CD4-positive, alpha-beta T cell treated with Interleukin-15 for 4 hours (primary cell): Measurements from ENCODE around the gene ITCH.
"Not testable (repeated sequence)": the region's sequence is repeated elsewhere in the genome, so short reads cannot be mapped to it uniquely, and the experiment has no call there.

Experiments
- DNase-seq: peaks from one replicate; pipeline ENCODE4 v3.0.0-alpha.2; 2020; ENCODE audit warnings: low spot score

ITCH gene

GRCh38 chr20:34458631-34459030 lies 95.6 kb downstream of the ITCH start:
- DNase-seq, result no peak

- no peak for DNase-seq
Observed at GRCh38 chr20:34459209-34459897, 96.3 kb downstream of the ITCH start.

- DNase-seq, result no peak
Observed at GRCh38 chr20:34461779-34462087, 98.7 kb downstream of the ITCH start.

DNA sequence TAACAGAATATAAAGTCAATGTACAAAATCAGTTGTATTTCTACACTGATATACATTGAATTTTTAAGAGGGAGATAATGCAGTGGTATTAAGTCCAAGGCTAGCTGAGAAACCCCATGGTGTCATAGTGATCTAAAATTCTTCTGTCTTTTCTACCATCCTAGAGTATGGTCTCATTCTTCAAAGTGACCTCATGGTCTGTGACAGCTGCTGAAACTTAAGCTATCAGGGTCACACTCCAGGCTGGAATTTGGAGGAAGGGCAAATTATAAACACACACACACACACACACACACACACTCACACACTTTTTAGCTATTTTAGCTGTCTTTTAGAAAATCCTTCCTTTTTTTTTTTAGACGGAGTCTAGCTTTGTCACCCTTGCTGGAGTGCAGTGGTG lies 105.9 kb downstream of the ITCH start:
- no peak for DNase-seq

DNA sequence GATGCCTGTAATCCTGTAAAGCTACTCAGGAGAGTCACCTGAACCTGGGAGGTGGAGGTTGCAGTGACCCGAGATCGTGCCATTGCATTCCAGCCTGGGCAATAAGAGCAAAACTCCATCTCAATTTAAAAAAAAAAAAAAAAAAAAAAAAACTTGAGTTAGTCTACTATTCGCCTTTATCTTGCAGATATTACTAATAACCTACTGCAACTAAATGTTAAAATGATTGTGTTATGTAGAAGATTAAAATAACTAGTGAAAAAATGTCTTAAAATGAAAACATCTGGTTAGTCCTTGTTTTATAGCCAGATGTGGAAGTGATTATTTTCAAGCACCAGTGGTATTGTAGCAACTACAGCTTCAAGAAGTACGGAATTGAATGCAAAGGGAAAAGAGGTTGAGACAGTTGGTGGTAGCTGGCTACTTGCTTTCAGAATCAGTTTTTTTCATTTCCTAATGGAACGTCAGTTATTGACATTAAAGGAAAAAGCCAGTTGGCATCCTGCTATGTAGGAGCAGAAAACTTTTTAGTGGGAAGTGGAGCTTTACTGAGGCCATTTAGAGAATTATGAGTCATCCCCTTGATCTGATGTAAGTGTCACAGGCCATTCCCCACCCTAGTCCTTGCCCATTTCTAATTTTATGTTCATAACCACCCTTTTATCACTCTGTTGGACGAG lies 109.3 kb downstream of the ITCH start:
- no peak for DNase-seq

DNA sequence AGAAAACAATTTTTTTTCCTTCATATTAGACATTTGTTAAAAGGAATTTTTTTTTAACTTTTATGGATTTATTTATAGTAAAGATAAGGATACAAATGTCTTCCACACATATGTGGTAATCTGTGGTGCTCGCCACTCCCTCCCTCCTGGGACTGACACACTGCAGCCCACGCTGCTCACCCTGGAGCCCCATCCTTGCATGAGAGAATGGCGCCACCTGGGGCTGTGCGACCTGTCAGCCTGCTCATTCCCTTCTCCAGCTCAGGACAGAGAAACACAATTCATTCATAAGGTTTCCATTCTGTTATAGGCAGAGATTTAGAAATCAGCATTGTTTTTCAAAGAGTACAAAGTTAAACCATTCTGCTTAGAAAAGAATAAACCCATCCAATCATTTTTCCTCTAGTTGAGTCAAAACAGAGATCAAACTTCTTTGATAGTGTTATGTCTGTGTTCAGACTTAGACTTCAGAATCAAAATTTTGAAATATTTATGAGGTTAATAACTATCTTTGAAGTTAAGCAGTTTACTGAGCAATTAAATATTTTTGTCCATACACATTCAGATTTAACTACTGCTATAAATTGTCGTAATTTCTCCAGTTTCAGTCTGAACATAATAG lies 110.3 kb downstream of the ITCH start:
- DNase-seq, result peak; percentile 4

DNA sequence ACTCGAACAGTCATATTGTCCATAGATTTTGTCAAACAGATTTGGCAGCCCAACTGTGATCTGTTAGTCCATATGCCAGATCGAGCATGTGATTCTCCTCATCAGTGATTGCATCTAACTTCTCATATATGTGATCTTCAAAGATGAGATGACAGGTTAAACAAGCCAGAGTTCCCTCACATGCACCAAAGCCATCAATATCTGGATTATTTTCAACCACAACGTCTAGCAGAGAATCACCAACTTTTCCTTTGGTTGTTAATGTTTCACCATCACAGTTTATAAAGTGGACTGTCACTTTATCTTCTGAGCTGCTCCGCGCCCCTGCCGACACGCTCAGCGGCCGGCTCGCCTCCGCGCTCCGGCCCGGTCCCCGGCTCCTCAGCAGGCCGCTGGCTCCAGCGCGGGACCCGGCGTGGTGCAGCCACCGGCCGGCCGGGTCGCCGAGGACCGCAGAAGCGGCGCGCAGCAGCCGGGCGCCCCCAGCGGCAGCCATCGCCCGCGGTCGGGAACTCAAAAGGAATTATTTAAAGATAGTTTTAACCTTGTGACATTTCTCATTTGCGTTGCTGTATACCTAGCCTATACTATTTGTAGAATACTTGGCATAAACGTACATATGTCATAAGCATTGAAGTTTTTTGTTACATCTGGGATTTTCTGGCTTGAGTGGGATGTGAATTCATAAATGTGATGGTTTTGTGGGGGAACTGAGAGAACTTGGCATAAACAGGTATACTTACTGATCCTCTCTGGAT lies 113.1 kb downstream of the ITCH start:
- peak; percentile 25 for DNase-seq

DNA sequence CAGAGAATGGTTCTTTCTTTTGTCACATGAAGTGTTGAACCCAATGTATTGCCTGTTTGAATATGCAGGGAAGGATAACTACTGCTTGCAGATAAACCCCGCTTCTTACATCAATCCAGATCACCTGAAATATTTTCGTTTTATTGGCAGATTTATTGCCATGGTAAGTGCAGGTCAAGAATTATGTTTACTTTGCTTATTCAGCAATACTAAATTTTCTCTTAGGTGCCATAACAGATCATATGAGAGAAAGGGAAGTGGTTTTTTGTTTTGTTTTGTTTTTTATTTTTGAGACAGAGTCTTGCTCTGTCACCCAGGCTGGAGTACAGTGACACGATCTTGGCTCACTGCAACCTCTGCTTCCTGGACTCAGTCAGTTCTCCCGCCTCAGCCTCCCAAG lies 116.6 kb downstream of the ITCH start:
- DNase-seq, result no peak

- DNase-seq, result not testable (repeated sequence)
Observed at GRCh38 chr20:34482154-34482553, 119.1 kb downstream of the ITCH start.

DNA sequence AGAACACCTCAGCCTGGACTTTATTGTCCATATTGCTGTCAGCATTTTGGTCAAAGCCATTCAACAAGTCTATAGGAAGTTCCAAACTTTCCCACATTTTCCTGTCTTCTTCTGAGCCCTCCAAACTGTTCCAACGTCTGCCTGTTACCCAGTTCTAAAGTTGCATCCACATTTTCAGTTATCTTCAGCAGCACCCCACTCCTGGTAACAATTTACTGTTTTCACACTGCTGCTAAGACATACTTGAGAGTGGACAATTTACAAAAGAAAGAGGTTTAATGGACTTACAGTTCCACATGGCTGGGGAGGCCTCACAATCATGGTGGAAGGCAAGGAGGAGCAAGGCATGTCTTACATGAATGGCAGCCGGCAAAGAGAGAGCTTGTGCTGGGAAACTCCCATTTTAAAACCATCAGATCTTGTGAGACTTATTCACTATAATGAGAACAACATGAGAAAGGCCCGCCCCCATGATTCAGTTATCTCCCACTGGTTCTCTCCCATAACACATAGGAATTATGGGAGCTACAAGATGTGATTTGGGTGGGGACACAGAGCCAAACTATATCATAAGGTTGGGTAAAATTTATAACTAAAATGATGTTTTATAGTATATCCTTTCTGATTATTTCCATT lies 120.6 kb downstream of the ITCH start:
- DNase-seq, result not testable (repeated sequence)

- DNase-seq, result no peak
Observed at GRCh38 chr20:34485068-34485634, 122.1 kb downstream of the ITCH start.

GRCh38 chr20:34491226-34491931 lies 128.3 kb downstream of the ITCH start:
- DNase-seq, result no peak

- DNase-seq, result no peak
Observed at GRCh38 chr20:34491932-34492509, 128.9 kb downstream of the ITCH start.

DNA sequence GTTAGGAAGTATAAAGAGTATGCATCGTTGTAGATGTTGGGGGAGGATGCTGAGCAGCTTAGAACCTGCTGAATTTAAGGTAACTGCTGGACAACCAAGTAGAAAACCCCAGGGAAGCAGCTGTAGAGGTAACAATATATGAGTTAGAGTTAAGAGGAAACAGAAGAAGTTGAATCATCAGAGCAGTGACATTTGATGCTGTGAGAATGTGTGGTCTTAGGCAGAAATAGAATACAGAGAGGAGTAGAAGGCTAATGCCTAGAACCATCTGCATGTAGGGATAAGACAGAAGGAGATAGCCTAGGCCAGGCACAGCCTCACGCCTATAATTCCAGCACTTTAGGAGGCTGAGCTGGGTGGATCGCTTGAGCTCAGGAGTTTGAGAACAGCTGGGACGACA lies 130.6 kb downstream of the ITCH start:
- DNase-seq, result no peak

DNA sequence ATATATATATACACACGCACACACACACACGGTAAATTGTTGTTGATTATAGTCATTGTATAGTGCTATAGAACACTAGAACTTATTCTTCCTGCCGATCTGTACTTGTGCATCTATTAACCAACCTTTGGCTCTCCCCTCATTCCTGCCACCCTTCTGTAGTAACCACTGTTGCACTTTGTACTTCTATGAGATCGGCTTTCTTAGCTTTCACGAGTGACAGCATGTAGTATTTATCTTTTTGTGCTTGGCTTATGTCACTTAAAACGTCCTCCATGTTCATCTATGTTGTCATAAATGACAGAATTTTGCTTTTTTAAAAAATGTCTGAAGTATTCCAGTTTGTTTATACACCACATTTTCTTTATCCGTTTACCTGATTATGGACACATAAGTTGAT lies 132.2 kb downstream of the ITCH start:
- no peak for DNase-seq

DNA sequence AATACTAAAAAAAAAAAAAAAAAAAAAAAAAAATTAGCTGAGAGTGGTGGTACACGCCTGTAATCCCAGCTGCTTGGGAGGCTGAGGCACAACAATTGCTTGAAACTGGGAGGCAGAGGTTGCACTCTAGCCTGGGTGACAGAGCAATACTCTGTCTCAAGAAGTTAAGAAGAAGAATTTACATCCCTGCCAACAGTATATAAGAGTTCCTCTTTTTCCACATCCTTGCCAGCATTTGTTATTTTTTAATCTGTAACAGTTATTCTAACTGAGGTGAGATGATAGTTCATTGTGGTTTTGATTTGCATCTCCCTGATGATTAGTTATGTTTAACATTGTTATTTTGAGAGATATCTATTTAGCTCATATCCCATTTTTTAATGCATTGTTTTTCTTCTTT lies 132.8 kb downstream of the ITCH start:
- no peak for DNase-seq

- not testable (repeated sequence) for DNase-seq
Observed at GRCh38 chr20:34497596-34497995, 134.5 kb downstream of the ITCH start.

GRCh38 chr20:34500823-34501222 lies 137.8 kb downstream of the ITCH start:
- no peak for DNase-seq

GRCh38 chr20:34506480-34506879 lies 143.4 kb downstream of the ITCH start:
- no peak for DNase-seq

GRCh38 chr20:34507702-34508413 lies 144.8 kb downstream of the ITCH start:
- DNase-seq, result no peak
